ENCODE data around the gene ALDOC.

- TF ChIP-seq, protein P1, sequence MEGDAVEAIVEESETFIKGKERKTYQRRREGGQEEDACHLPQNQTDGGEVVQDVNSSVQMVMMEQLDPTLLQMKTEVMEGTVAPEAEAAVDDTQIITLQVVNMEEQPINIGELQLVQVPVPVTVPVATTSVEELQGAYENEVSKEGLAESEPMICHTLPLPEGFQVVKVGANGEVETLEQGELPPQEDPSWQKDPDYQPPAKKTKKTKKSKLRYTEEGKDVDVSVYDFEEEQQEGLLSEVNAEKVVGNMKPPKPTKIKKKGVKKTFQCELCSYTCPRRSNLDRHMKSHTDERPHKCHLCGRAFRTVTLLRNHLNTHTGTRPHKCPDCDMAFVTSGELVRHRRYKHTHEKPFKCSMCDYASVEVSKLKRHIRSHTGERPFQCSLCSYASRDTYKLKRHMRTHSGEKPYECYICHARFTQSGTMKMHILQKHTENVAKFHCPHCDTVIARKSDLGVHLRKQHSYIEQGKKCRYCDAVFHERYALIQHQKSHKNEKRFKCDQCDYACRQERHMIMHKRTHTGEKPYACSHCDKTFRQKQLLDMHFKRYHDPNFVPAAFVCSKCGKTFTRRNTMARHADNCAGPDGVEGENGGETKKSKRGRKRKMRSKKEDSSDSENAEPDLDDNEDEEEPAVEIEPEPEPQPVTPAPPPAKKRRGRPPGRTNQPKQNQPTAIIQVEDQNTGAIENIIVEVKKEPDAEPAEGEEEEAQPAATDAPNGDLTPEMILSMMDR (conservative IDR thresholded peaks at IDR 0.05 in 1 of 2, IDR thresholded peaks at IDR 0.05 in 1 of 2; ENCODE audit: low read depth in 1 of 2, low read length in 2 of 2): no peak
- no peak for TF ChIP-seq EZH2 (IDR thresholded peaks at IDR 0.05; ENCODE audit: low read length, missing control alignments)
Measured at GRCh38 chr17:28553000-28553505, 23.6 kb downstream of the ALDOC start.

All from fibroblast of lung (primary cell).